HG03565 (cell line): Measurements from ENCODE around the gene TRPV3.
"Not testable (repeated sequence)": the region's sequence is repeated elsewhere in the genome, so short reads cannot be mapped to it uniquely, and the experiment has no call there.

Source experiments
- ATAC-seq: cut with Tn5 transposase; IDR thresholded peaks from one replicate; pipeline ENCODE4 v1.9.1; 2021; ENCODE audit warnings: mild to moderate bottlenecking, moderate library complexity; ENCODE audit not compliant: unreplicated experiment

Gene TRPV3

DNA sequence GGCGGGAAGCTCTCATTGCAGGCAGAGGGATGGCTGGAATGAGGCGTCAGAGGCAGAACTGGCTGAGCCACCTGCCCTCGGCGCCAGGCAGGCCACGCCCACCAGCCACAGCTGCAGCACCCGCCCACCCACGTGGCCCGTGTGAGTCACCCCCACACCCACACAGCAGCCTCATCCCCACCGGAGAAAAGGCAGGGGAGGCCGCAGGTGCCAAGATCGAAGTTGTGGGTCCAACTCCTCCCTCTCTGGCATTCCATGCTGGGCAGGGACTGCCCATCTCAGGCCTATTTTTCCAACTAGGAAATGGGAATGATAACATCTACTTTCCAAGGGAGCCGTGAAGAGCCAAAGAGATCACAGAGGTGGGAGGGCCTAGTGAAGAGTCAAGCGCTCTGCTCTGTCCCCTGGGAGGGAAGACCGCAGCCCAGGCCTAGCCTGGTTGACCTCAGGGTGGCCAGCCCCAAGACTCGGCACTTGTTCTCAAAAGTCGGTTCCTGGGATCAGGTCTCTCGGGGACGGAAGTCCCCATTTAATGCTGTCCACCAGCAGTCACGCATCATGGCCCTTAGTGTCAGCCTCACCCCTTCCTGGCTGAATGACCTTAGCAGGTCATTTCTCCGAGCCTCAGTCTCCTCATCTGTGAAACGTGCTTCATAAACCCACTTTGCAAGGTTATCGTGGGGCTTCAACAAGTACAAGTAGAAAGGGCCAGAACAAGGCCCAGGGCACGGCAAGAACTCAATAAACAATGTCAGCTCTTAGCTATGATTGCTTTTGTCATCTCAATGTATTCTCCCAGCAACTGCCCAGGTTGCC, at the start of gene TRPV3:
Gene TRPV3 (minus strand): TSS at position 45 of the 816 bp plus-strand sequence. CDS start 2,962 bp downstream, outside the sequence.
- no peak for ATAC-seq

DNA sequence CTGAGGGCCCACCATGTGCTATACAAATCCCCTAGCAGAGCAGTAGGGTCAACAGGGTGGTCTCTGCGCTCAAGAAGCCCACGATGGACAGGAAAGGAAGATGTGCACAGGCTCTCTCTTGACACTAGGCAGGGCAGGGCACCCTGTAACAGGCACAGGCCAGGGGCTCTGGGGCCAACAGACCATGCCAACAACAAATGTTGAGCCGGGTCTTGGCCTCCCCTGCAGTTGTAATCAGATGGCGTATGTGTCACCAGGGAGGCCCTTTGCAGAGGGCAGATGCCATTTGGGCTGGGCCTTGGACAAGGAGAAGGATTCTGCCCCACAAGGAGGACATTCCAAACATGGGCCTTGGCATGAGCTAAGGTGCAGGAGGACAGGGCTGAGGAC, 46.3 kb upstream of the TRPV3 start:
- ATAC-seq = no peak

GRCh38 chr17:3603119-3603869, 45.7 kb upstream of the TRPV3 start:
- no peak for ATAC-seq

DNA sequence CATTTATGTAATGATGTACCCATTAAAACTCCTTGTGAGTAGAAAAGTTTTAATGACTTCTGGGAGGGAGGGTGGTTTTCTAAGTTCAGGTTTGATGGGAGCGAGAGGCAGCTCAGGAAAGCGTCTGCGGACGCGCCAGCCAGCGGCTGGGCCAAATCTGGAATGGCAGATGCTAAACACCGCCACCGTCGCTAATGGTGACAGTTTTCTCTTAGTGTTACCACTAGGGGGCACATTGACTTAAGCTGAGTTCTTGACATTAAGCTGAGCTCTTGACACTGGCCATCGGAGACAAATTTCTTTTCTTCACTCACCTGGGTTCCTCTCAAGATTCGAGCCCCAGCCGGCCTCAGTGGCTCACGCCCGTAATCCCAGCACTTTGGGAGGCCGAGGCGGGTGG, 44.9 kb upstream of the TRPV3 start:
- ATAC-seq = no peak

- no peak for ATAC-seq
Observed at GRCh38 chr17:3600529-3601205, 43.1 kb upstream of the TRPV3 start.

DNA sequence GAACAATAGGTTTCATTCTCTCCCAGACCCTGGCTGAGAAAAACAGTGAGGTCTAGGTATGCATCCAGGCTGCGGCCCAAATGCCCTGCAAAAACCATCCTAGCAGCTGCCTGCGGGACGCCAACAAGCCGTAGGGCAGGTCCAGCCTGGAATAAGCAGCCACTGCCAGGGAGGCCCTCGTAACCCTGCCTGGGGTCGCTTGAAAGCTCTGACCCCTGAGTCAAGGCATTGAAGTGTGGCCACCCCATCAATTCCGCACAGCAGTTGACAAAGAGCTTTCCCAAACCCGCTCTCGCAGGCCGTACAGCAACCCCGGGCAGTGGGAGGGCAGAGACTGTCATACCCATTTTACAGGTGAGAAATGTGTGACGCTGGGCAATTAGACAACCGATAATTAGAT, 40.5 kb upstream of the TRPV3 start:
- ATAC-seq = no peak

- no peak for ATAC-seq
Observed at GRCh38 chr17:3596804-3597464, 39.3 kb upstream of the TRPV3 start.

GRCh38 chr17:3594976-3595375, 37.4 kb upstream of the TRPV3 start:
- ATAC-seq = no peak

DNA sequence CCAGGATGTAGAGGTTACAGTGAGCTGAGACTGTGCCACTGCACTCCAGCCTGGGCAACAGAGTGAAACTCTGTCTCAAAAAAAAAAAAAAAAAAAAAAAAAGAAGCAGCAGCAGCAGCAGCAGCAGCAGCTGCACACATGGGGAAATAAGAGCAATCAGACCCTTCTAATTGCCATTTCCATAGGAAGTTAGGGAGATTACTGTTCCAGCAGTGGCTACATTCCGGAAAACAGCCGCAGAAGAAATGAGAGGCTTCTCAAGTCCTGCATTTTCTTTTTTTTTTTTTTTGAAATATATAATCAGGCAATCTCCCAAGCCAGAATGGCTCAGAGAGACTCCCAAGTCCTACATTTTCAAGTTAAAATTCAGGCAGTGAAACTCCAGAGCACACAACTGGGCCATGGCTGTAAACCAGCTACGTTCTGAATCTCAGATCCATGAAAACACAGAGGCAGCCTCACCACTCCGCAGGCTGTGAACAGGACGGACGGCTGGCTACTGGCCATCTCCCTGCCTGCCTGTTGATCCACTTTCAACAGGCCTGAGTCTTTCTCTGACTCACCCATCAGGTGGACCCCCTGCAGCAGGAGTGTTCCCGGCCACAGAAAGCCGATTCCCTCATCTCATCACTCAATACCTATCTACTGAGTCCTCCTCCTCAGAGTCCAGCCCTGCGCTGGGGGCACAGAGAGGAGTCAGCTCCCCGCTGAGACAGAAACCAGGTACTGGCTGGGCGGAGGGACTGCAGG, 36.6 kb upstream of the TRPV3 start:
- ATAC-seq = no peak

DNA sequence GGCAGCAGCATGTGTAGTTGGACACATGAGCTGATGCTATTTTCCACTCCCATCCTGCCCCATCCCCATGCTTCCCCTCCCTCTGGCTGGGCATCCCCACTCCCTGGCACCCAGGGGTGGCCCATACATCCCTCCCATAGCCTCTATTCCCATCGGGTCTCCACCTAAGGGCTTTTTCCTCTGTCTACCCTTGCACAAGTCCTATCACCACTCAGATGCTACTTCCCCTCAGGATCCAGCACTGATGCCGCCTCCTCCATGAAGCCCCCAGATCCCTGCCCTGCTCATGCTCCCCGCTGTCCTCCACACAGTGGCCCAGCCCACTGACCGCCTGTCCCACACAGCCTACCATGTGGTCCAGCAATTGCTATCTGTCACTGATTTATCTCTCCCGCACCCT, 35.8 kb upstream of the TRPV3 start:
- ATAC-seq = no peak

DNA sequence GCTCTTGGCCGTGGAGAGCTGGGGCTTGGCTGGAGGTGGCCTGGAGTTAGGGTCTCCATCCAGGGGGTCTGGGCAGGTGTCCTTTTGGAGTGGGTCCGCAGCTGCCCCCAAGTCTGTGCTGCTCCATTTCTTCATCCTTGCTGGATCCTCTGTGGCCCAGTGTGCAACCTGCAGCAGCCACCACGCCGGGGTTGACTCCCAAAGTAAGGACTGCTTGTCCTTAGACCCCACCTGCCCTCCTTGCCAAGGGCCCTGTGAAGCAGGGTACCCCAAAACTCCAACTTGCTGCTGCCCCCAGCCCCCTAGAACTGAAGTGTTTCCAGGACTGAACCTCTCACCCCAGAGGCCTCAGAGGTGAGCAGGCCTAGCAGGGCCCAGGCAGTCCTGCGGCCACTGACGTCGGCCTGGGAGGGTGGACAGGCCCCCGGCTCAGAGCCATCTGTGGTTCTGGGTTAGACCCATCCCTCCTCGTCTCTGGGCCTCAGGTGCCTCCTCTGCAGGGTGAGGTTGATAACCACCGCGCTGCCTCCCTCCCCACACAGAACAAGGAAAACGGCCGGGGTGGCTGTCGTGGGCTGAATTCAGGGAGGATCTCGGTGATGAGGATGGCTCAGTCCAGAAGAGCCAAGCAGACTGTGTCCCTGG, 34.7 kb upstream of the TRPV3 start:
- no peak for ATAC-seq

- no peak for ATAC-seq
Observed at GRCh38 chr17:3590768-3591167, 33.2 kb upstream of the TRPV3 start.

- no peak for ATAC-seq
Observed at GRCh38 chr17:3590231-3590630, 32.6 kb upstream of the TRPV3 start.

GRCh38 chr17:3589784-3590183, 32.2 kb upstream of the TRPV3 start:
- ATAC-seq = no peak

- no peak for ATAC-seq
Observed at GRCh38 chr17:3585826-3586225, 28.2 kb upstream of the TRPV3 start.

- no peak for ATAC-seq
Observed at GRCh38 chr17:3583456-3583855, 25.8 kb upstream of the TRPV3 start.

GRCh38 chr17:3582915-3583314, 25.3 kb upstream of the TRPV3 start:
- no peak for ATAC-seq

GRCh38 chr17:3578667-3579066, 21.1 kb upstream of the TRPV3 start:
- ATAC-seq = not testable (repeated sequence)

DNA sequence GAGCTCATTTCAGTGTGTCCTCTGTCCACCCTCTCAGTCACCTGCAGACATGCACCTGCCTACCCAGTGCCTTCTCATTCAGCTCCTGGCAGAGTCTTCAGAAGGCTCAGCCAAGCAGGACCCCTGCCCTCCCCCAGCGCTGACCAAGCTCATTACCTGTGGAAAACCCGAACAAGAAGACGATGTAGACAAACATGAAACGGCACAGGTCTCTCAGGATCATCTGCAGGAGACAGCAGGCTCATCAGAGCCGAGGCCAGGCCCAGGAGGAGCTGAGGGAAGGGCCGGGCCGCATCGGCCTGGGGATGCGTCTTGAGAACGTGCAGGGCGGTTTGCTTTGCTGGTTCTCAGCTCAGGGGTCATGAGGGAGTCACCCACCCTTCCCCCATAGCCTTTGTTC, 19.4 kb upstream of the TRPV3 start:
- no peak for ATAC-seq

GRCh38 chr17:3575511-3575910, 17.9 kb upstream of the TRPV3 start:
- no peak for ATAC-seq
